K562 (cell line): Measurements from ENCODE around the gene PRR7. TPM values are rescaled to one million over a fixed set of nuclear protein-coding genes. Genes with fewer than 3 reads are reported as not detected.
A peak's percentile ranks its signal among the peaks of the same experiment; 100 is the strongest.

Experiments
- ATAC-seq: fragments of 200-7000 bp; cut with Tn5 transposase; 3 replicates; pipeline ENCODE4 v1.9.1; 2020; ENCODE audit warnings: moderate library complexity
- BruUV-seq: library from RNA; stranded (reverse); fragments of 400-500 nt; replicated peaks from 2 replicates; lab custom pipeline; 2021; lab: Mats Ljungman, UMichigan
- CTCF ChIA-PET: fragments of 300-600 bp; formaldehyde crosslinking; extraction: SDS; loops from one replicate; lab custom pipeline; 2021; ENCODE audit warnings: low intra/inter-chr PET ratio; lab: Yijun Ruan, JAX
- POLR2A ChIA-PET: fragments of 300-600, 350-650 bp; sonication (Branson Sonifier 250); formaldehyde crosslinking; extraction: SDS; loops from one replicate; lab custom pipeline; 2021; ENCODE audit warnings: antibody characterized with exemption, inconsistent platforms; lab: Yijun Ruan, JAX
- DNase-seq, 4 experiments: peaks; one replicate each; pipeline versions ENCODE4 v3.0.0 to v3.0.0-alpha.2; 2011 to 2018; ENCODE audit warnings: low spot score in 3 of 4, mixed read lengths in 3 of 4; ENCODE audit errors: extremely low read depth in 1 of 4
- FAIRE-seq: peaks from 2 replicates; lab custom pipeline; 2011; peaks lifted over from hg19 to GRCh38; lab: Jason Lieb, UNC
- H2AFZ ChIP-seq: 2 replicates; pipeline ENCODE4 v1.6.0; 2011; ENCODE audit warnings: low read depth, low read length, control low read depth, inconsistent platforms
- H3K27ac ChIP-seq: fragments of 200-600 bp; 3 replicates; pipeline ENCODE4 v1.8.0; 2011; ENCODE audit warnings: low read depth, mild to moderate bottlenecking, control low read depth, inconsistent platforms, low read length, moderate library complexity, mixed read lengths; ENCODE audit errors: extremely low read depth
- H3K27me3 ChIP-seq, 2 experiments: fragments of 300-600 bp in 1 of 2; 2 replicates in 1 of 2; 3 replicates in 1 of 2; pipeline versions ENCODE4 v1.6.0 to v1.8.0; 2011; ENCODE audit warnings: inconsistent platforms in 2 of 2, low read length in 2 of 2, mild to moderate bottlenecking in 1 of 2, mixed read lengths in 1 of 2, moderate library complexity in 1 of 2; ENCODE audit not compliant: control insufficient read depth in 2 of 2, insufficient read depth in 2 of 2
- H3K36me3 ChIP-seq: fragments of 300-600 bp; 3 replicates; pipeline ENCODE4 v1.8.0; 2011; ENCODE audit warnings: mild to moderate bottlenecking, low read length, inconsistent platforms; ENCODE audit not compliant: control insufficient read depth, insufficient read depth
- H3K4me1 ChIP-seq, 2 experiments: fragments of 200-600 bp in 1 of 2; replicated peaks in 1 of 2; 2 replicates in 1 of 2; 3 replicates in 1 of 2; pipeline versions ENCODE4 v1.5.1 to v1.8.0; 2011; ENCODE audit warnings: inconsistent platforms in 2 of 2, low read length in 2 of 2, mild to moderate bottlenecking in 1 of 2, mixed read lengths in 1 of 2, moderate library complexity in 1 of 2; ENCODE audit not compliant: control insufficient read depth in 2 of 2, insufficient read depth in 2 of 2
- H3K4me2 ChIP-seq: 2 replicates; pipeline ENCODE4 v1.6.1; 2011; ENCODE audit warnings: low read length, control low read depth, inconsistent platforms, mixed read lengths; ENCODE audit not compliant: insufficient read depth
- H3K4me3 ChIP-seq: fragments of 200-600 bp; sonication (generic), shearing (Covaris generic); 2 replicates; pipeline ENCODE4 v1.5.1; 2016; ENCODE audit warnings: control low read depth, inconsistent platforms
- H3K79me2 ChIP-seq: fragments of 200-600 bp; 3 replicates; pipeline ENCODE4 v1.8.0; 2011; ENCODE audit warnings: low read length, inconsistent platforms; ENCODE audit not compliant: control insufficient read depth, insufficient read depth
- H3K9ac ChIP-seq, 2 experiments: 2 replicates each; pipeline versions ENCODE4 v1.6.0 to v1.6.1; 2011; ENCODE audit warnings: low read depth in 2 of 2, low read length in 2 of 2, control low read depth in 1 of 2, inconsistent platforms in 1 of 2, mild to moderate bottlenecking in 1 of 2, mixed read lengths in 1 of 2; ENCODE audit not compliant: insufficient read depth in 1 of 2
- H3K9me1 ChIP-seq: one replicate; pipeline ENCODE4 v1.6.0; 2011; ENCODE audit warnings: inconsistent platforms, mild to moderate bottlenecking, low read length, moderate library complexity; ENCODE audit not compliant: control insufficient read depth, insufficient read depth
- H3K9me3 ChIP-seq: replicated peaks from 2 replicates; pipeline ENCODE4 v1.5.1; 2011; ENCODE audit warnings: low read depth, low read length, inconsistent platforms; ENCODE audit not compliant: control insufficient read depth, insufficient read depth
- H4K20me1 ChIP-seq: replicated peaks from 2 replicates; pipeline ENCODE4 v1.6.1; 2011; ENCODE audit warnings: low read length, inconsistent platforms, mixed read lengths; ENCODE audit not compliant: control insufficient read depth, insufficient read depth
- ESRRA ChIP-seq: fragments of 450-650 bp; IDR thresholded peaks from 2 replicates; pipeline ENCODE4 v1.6.1; 2014; ENCODE audit warnings: low read depth, mild to moderate bottlenecking, moderate library complexity, borderline replicate concordance
- EWSR1 ChIP-seq: fragments of 450-650 bp; IDR thresholded peaks from 2 replicates; pipeline ENCODE4 v1.6.1; 2018; ENCODE audit warnings: borderline replicate concordance, mild to moderate bottlenecking, low read depth, moderate library complexity; ENCODE audit not compliant: partially characterized antibody
- FOXK2 ChIP-seq, 2 experiments: fragments of 450-650 bp; IDR thresholded peaks in 1 of 2; conservative IDR thresholded peaks in 1 of 2; 2 replicates each; pipeline ENCODE4 v1.6.1; 2016; ENCODE audit warnings: low read depth in 2 of 2, mild to moderate bottlenecking in 1 of 2
- HDAC3 ChIP-seq: fragments of 450-650 bp; IDR thresholded peaks from 2 replicates; pipeline ENCODE4 v1.6.1; 2018; ENCODE audit warnings: borderline replicate concordance, mild to moderate bottlenecking, moderate library complexity; ENCODE audit not compliant: partially characterized antibody
- IFI16 ChIP-seq: fragments of 250-450 bp; sonication (Bioruptor Pico); IDR thresholded peaks from 2 replicates; pipeline ENCODE4 v2.1.2; 2022; ENCODE audit warnings: mild to moderate bottlenecking, inconsistent platforms
- KAT8 ChIP-seq: fragments of 450-650 bp; IDR thresholded peaks from 2 replicates; pipeline ENCODE4 v1.6.1; 2016; ENCODE audit warnings: low read depth, mild to moderate bottlenecking
- KLF10 ChIP-seq: fragments of 250-450 bp; sonication (Bioruptor Pico); IDR thresholded peaks from 2 replicates; pipeline ENCODE4 v1.6.1; 2021; ENCODE audit warnings: matching md5 sums
- NFYB ChIP-seq: IDR thresholded peaks from 2 replicates; pipeline ENCODE4 v1.6.1; 2011; ENCODE audit warnings: mild to moderate bottlenecking, moderate library complexity; ENCODE audit not compliant: insufficient read length; ENCODE audit errors: extremely low read depth
- RBM22 ChIP-seq: fragments of 200-400 bp; formaldehyde crosslinking; IDR thresholded peaks from 2 replicates; pipeline ENCODE4 v1.6.1; 2018; ENCODE audit warnings: low read length, low read depth; ENCODE audit not compliant: poor library complexity, severe bottlenecking
- SIN3B ChIP-seq: fragments of 450-650 bp; IDR thresholded peaks from 2 replicates; pipeline ENCODE4 v1.6.1; 2017; ENCODE audit warnings: low read depth, mild to moderate bottlenecking, moderate library complexity
- SRSF9 ChIP-seq: fragments of 200-400 bp; formaldehyde crosslinking; IDR thresholded peaks from 2 replicates; pipeline ENCODE4 v1.6.1; 2017; ENCODE audit warnings: low read depth, low read length, borderline replicate concordance
- ZNF316 ChIP-seq: fragments of 450-650 bp; IDR thresholded peaks from 2 replicates; pipeline ENCODE4 v1.6.1; 2016
- WGBS: fragments of 100-300 bp; shearing (Covaris generic); methylation state at CpG from one replicate; pipeline ENCODE4 v1.1.6; 2016; ENCODE audit warnings: low coverage, mixed read lengths; ENCODE audit not compliant: insufficient coverage; ENCODE audit errors: missing lambda C conversion rate; 5-methylcytosine and 5-hydroxymethylcytosine counted together
- in situ Hi-C: fragments of 300-500 bp; cut with MboI; formaldehyde crosslinking; loops from 4 replicates; pipeline ENCODE4 v1.15.0; 2018; ENCODE audit warnings: inconsistent platforms, mixed read lengths
- intact Hi-C: fragments of 100-400 bp; cut with micrococcal nuclease; formaldehyde crosslinking; loops from 2 replicates; pipeline ENCODE4 v1.14.2; 2022
- polyA plus RNA-seq, 8 experiments: library from polyadenylated mRNA; depleted of rRNA in 4 of 8; stranded (reverse) in 5 of 8; unstranded in 3 of 8; fragments of >200 nt; fragmentation: Nextera tagmentation in 2 of 8; fragmentation: Illumina TruSeq in 1 of 8; extraction: Ambion mirVana in 2 of 8; extraction: Trizol in 1 of 8; gene quantifications; 2 replicates each; pipeline versions ENCODE4 v1.2.1 to v1.2.3, GENCODE V29; 2011 to 2014; ENCODE audit warnings: inconsistent platforms in 1 of 8, missing spikeins in 1 of 8
- total RNA-seq, 7 experiments: library from RNA; depleted of rRNA in 6 of 7; stranded (reverse); fragments of >200 nt in 6 of 7; fragmentation: Illumina TruSeq in 2 of 7; extraction: Trizol in 2 of 7; gene quantifications; 2 replicates each; pipeline versions ENCODE4 v1.2.1 to v1.2.3, GENCODE V29; 2011 to 2021; ENCODE audit warnings: low replicate concordance in 1 of 7
- TF ChIP-seq, protein P1 (sequence below): fragments of 250-450 bp; sonication (Bioruptor Pico); IDR thresholded peaks from 2 replicates; pipeline ENCODE4 v1.5.0; 2021; ENCODE audit warnings: mild to moderate bottlenecking, moderate library complexity
- TF ChIP-seq, protein P2 (sequence below): fragments of 250-450 bp; sonication (Bioruptor Pico); IDR thresholded peaks from 2 replicates; pipeline ENCODE4 v1.5.1; 2021; ENCODE audit warnings: mild to moderate bottlenecking
- TF ChIP-seq, protein P3 (sequence below): fragments of 450-650 bp; conservative IDR thresholded peaks from 2 replicates; pipeline ENCODE4 v1.6.1; 2016; ENCODE audit warnings: missing genetic modification characterization, low read depth, mild to moderate bottlenecking, control low read depth, missing compliant biosample characterization

PRR7 gene
- total and polyA plus RNA-seq, 9 of the 15 experiments (the other 6 are each of a cell fraction or from before 2014, with no cell fraction given), result 0.80 to 11.3 (median 10.4) TPM; not detected in 4

DNA sequence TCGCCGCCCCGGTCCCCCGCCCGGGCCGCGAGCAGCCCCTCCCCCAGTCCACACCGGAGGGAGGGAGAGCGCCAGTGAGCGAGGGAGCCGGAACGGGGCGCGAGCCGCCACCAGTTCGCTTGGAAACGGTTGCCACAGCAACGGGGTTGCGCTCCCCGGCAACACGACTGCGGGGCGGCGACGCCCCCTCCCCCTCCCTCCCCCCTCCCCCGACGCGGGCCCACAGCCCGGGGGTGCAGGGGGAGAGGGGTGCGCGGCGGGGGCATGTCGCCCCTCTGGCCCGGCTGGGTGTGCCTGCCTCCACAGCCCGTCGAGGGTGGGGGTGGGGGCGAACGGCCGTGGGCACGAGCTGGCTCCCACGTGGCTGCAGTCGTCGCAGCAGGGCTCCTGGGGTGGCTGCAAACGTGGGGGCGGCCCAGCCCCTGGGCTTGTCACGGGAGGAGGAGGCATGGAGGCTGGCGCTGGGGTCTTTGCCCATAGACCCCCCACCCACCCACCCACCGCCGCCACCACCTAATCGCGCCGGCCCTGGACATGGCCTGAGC lies 524 bp downstream of the PRR7 start:
- FAIRE-seq (no peak), ATAC-seq (peak; percentile 21), DNase-seq (peak; percentile 78 to 81 (median 80))
- Histone ChIP-seq H3K4me3 (peak overlapping the region; percentile 62), H3K27me3 (no peaks in the 10 kb centered on the region), H3K9me3 (no peaks in the 10 kb centered on the region), H3K27ac (peak overlapping the region; percentile 59; the same call in 1 of the 3 replicates), H3K4me1 (peaks cover 19 to 47% of the 10 kb centered on the region in 2 experiments), H2AFZ (peak overlapping the region; percentile 44; the same call in 1 of the 2 replicates), H3K36me3 (peaks cover 11% of the 10 kb centered on the region; the same call in 1 of the 3 replicates), H3K9ac (peak overlapping the region; percentile 53 to 95; a peak in 3 of 4 replicates), H4K20me1 (peaks cover 25% of the 10 kb centered on the region), H3K79me2 (no peaks in the 10 kb centered on the region), H3K9me1 (peaks cover 3% of the 10 kb centered on the region), H3K4me2 (peak overlapping the region; percentile 81; the same call in 1 of the 2 replicates)
- POLR2A ChIA-PET, result interaction anchor here (1.2 to 11.8 kb wide), 5 partner anchors 10 to 45 kb away, joined by 4 to 210 read pairs (median 10); partner anchors contain the start of gene GRK6
- in situ Hi-C loops, result loop anchor here (5.0 kb wide), 1 partner anchor 55 kb away; no protein-coding TSS in a partner anchor
- intact Hi-C loops, result loop anchor here (2.0 kb wide), 1 partner anchor 332 kb away; no protein-coding TSS in a partner anchor
- 15% methylated on average over 6 of the region's 52 CpGs for WGBS
- CTCF ChIA-PET, result interaction anchor here (1.9 kb wide), 1 partner anchor 43 kb away, joined by 9 read pairs; no protein-coding TSS in a partner anchor
- BruUV-seq, result no TSS peak
- TF ChIP-seq EWSR1 (no peak), HDAC3 (no peak), IFI16 (no peak), ESRRA (no peak), SRSF9 (no peak), SIN3B (no peak), KLF10 (no peak), FOXK2 (conservative IDR thresholded peaks at IDR 0.05 in 1 of 2, IDR thresholded peaks at IDR 0.05 in 1 of 2; ENCODE audit: low read depth in 2 of 2) (no peak), KAT8 (no peak), NFYB (no peak), ZNF316 (no peak), RBM22 (peak; percentile 70)
- TF ChIP-seq, protein P1, sequence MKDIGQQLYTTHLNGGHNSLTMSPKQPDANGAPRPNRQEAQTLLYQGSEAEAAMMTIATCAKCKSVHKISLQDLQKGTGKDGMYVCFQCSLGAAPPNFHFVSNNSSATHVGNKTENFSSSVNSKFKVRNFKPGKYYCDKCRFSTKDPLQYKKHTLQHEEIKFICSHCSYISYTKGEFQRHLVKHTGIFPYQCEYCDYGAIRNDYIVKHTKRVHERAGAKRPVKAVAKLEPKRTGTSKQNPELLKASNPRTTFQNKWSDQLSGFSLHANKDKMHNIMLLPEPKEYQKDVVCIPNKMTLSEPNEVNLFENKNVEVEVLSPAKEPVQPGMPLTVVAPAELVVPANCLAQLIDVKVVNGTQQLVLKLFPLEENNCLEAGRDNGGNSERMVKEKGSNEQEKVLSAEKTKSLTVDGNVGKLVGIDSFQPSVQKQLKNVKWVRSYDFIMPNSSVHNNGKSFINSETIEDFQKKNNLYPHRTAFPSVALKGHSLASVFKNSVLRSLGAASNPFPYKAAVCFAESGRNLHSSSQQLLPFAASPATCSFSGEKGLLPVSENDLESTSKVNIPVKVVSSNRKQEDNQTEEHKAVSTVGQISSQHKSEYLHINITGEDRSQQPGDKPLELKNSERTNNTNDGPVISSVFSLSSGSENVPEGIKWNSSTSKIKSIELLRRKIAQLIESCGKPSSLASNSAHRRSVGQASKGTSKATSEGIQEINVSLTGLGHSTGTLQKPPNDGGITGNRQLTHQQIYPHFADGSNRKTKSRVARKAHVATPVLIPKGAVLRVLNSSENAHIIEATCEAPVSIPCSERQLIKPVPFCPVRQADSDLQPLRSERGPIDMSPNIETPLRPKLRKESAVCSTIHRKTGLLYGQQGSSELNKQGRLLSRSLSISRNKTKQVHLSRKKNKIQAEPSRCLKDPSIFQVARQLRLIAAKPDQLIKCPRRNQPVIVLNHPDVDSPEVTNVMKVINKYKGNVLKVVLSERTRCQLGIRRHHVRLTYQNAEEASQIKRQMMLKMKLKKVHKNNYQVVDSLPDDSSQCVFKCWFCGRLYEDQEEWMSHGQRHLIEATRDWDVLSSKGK, result no peak
- TF ChIP-seq, protein P2, sequence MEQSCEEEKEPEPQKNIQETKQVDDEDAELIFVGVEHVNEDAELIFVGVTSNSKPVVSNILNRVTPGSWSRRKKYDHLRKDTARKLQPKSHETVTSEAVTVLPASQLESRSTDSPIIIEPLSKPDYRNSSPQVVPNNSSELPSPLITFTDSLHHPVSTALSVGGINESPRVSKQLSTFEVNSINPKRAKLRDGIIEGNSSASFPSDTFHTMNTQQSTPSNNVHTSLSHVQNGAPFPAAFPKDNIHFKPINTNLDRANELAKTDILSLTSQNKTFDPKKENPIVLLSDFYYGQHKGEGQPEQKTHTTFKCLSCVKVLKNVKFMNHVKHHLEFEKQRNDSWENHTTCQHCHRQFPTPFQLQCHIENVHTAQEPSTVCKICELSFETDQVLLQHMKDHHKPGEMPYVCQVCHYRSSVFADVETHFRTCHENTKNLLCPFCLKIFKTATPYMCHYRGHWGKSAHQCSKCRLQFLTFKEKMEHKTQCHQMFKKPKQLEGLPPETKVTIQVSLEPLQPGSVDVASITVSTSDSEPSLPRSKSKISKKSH (CRISPR knock-in tag), result no peak
- TF ChIP-seq, protein P3, sequence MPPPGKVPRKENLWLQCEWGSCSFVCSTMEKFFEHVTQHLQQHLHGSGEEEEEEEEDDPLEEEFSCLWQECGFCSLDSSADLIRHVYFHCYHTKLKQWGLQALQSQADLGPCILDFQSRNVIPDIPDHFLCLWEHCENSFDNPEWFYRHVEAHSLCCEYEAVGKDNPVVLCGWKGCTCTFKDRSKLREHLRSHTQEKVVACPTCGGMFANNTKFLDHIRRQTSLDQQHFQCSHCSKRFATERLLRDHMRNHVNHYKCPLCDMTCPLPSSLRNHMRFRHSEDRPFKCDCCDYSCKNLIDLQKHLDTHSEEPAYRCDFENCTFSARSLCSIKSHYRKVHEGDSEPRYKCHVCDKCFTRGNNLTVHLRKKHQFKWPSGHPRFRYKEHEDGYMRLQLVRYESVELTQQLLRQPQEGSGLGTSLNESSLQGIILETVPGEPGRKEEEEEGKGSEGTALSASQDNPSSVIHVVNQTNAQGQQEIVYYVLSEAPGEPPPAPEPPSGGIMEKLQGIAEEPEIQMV, result no peak
